CD4-positive, alpha-beta T cell treated with Interleukin-12 subunit alpha and Interleukin-12 subunit beta, for 1 hour (primary cell): Measurements from ENCODE around the gene ISLR.

ENCODE experiments used
- DNase-seq: peaks from one replicate; pipeline ENCODE4 v3.0.0-alpha.2; 2020

The ISLR gene

DNA sequence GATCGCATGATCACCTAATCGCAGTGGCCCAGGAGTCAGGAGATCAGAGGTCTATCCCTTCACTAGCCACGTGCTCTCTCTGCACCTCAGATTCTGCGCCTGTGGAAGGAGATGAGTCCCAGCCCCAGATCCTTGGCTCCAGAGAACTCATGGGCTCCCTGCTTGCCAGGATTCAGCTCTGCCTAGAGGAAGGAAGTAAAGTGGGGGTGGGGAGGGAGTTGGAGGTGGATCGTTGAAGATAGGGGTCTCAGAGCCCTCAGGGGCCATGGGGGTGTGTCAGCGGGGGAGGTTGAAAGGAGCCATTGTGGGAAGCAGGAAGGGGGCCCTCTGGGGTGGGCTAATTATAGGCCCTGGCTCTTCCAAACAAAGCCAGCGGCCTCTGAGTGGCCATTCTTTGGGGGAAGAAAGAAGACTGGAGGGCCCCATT is 40.4 kb downstream of the ISLR start:
- DNase-seq: no peak

DNA sequence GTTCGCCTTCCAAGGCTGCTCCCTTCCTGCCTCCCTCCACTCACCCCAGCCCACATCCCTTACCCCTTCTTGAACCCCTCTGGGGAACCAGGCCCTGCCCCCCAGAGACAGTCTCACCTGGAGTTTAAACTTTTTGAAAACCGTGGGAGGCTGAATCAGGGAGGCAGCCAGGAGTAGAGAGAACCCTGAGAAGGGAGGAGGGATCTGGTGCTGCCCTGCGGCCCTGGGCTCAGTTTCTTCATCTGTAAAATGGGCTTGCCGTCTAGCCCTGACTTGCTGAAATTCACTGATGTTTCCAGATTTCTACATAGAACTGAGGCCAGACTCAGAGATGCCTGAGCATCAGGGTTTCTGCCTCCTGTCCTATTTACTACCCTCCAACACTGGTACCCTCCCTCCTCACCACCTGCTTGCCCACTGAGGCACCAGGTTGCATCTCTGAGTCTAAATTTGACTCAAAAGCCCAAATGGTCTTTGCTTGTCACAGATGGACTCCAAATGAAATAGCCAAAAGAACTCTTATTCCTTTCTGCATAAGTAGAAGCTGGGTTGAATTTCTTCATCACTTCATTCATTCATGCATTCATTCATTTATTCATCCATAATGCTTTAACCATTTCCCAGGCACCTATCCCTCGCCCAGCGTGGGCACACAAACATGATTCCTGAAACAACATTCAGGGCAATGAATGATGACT is 41.0 kb downstream of the ISLR start:
- no peak for DNase-seq

DNA sequence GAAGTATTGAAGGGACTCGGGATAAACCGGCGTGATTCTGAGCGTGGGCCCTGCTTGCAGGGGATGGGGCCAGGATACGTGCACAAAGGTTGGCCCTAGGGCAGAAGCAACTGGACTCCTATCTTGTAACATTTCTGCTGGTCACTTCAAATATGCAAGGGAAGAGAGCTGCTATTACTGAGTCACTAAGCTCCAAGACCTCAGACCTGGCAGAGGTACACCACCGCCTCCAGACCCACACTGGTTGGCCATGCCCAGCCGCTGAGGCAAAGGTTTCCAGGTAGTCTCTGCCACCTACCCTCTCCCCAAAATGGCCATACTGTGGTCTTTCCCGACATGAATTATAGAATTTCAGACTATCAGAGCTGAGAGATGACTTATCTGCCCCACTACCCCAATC is 42.4 kb downstream of the ISLR start:
- DNase-seq: no peak

DNA sequence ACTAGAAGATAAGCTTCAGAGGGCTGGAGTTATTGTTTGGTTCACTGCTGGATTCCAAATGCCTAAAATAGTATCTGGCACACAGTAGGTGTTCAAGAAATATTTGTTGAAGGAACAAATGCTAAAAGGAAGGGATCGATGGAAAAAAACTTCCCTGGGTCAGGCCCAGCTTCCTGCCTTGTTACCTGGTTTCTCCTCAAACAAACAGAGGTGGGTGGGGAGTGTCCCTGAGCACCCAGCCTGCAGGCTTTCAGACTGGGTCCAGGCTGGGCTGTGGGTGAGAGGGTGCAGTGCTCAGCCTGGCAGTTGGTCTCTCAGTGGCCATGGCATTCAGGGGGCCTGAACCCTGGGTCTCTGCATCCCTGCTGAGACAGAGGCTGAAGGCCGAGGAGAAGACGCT is 43.4 kb downstream of the ISLR start:
- no peak for DNase-seq

DNA sequence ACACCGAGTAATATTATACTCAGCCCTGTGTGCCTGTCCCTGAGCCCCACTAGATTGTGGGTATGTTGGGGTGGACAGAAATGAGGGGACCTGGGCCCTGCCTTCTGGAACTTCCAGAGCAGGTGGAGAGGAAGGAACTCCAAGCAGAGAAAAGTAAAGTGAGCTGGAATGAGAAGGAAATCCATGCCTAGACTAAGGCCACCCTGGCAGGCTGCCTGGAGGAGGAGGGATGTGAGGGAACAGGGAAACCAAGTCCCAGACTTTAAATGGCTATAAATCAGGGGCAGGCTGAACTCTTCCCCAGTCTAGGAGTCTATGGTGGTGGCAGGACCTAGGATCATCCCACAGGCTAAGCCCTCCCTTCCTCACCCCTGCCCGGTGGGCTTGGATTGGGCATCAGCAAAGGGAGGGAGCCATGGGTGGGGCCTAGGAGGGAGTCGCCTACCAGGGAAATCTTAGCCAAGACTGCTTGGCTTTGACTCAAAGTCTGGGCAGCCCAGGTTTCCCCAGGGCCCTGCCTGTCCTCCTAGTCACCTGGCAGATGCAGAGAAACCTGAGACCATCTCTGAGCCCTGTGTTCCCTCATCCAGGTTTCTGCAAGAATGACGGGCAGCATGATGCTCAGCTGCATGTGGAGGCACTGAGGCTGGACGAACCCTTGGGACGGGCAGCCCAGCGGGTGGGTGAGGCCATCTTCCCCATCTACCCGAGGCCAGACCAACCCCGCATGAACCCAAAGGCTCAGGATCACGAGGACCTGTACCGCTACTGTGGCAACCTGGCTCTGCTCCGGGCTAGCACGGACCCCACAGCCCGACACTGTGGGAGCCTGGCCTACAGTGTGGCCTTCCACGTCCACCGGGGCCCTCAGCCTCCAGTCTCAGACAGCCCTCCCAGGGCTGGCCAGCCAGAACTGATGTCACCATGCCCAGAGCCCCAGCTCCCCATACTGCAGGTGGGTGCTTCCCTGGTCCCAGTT is 44.7 kb downstream of the ISLR start:
- DNase-seq: no peak

DNA sequence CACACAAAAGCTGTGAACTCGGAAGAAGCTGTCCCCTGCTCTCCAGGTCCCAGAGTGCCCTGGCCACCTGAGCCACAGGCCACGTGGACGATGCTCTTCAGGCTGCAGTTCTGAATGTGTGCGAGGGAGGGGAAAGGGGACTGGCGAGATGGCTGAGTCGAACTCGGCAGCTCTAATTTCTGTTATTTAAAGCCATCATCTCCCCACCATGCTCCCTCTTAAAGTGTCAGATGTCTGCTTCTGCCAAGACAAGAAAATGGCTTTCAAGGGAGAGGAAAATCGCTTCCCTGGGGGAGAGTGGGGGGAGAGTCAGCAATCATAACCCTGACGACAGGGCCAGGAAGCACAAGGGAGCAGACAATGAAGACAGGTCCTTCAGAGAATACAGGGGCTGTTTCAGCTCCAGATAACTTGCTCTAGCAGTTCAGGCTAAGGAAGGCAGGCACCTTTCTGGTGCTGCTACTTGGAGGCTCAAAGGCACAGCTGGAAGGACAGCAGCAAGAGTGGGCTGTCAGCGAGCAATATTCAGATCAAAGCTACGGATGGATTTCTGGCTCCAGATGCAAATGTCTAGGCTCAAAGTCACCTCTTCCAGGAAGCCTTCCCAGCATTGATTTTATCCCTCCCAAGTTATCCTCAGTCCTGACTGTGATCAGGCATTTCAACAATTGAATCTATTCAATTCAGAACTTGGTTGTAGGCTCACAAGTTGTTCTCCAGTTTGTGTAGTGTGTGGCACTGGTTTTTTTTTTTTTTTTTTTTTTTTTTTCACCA is 47.2 kb downstream of the ISLR start:
- DNase-seq: no peak

DNA sequence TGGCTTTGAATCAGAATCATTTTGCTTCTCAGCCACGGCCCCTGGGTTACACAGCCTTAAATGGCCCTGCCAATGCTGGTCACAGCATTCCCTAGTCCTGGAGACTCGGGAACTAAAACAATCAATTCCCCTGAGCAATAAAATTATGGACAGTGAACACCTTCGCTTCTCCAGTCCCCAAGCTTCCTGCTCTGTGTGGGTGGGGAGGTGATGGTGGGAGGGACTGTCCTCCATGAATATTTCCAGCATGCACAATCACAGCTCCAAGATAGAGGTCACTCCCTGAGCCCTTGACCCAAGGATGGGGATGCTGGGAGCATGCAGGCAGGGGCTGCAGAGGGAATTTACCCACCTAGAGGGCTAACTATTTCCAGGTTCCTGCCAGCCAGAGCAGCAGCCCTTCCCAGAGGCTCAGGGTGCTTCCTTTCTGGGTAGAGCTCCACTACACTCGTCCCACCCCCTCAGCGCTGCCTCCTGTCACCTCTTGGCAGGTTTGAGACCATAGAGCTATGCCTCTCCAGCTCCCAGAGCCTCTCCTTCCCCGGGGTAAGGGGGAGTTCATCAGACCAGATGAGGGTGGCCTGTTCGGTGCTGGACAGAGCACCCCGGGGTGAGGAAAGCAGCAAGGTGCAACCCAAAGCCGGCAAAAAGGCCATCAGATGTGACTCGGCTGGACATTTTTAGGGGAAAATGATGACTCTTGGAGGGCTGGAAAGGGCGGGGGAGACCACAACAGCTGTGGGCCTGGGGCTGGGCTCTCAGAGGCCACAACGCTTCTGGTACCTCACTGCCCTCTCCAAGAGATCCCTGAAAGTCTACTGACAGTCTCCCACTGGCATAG is 48.1 kb downstream of the ISLR start:
- DNase-seq: no peak

DNA sequence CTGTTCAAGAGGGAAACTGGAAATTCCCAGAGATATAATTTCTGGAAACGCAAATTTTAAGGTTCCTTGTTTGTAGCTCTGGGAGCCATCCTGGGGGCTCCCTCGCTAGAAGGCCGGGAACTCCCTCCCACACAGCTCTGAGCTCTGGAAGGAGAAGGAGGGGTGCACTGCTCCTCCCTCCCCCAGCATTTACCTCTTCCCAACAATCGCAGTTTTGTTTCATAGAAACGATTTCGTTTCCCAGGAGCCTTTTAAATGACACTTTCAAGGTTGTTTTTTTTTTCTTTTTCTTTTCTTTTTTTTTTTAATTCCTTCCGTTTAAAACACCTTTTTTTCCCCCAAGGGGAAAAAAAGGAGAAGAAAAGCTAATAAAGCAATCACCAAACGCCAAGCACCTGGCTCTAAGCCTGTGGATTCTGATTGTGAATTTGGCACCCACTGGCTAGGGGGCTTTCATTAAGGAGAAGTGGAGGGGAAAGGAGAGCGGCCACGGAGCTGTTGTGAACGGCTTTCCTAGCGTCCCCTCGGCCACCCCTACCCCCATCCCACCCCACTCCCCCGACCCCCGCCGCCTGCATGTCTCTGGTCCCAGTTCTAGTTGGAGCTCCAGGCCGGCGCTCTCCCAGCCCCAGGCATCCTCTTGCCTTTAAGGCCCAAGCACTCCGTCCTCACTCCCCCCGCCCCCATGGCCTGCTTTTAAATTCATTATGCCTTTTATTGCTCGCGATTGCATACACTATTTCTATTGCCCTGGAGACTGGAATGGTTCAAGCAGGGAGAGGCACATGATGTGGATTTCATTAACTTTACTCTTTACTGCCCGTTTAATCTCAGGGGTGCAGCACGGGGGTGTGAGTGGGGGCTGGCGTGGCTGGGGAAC is 49.0 kb downstream of the ISLR start:
- no peak for DNase-seq

DNA sequence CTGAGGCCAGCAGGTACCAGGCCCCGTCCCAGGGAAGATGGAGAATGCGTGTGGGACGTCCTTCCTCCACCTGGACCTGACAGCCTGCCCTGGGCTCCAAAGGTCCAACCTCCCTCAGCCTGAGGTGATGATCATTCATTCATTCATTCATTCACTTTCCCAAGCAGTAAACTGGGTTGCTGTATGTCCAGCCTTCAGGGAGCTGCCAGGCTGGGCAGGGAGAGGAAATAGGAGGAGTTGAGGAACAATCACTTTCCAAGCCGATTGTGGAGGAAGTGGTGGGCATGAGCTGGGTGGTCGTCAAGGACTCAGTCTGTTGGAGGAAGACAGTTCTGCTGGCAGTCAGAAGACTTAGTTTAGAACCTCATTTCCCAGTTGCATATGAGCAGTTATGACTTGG is 52.4 kb downstream of the ISLR start:
- no peak for DNase-seq
